Measurements from ENCODE around the gene ZNF618.

ZNF618 gene

GRCh38 chr9:114029311-114030170 is 153.4 kb downstream of the ZNF618 start:
- H3K4me1 Mint-ChIP-seq, result no peaks in the 10 kb centered on the region
- no peaks in the 10 kb centered on the region for H3K36me3 Mint-ChIP-seq
- no peak overlapping the region for H3K4me3 Mint-ChIP-seq
- H3K27me3 Mint-ChIP-seq, result no peaks in the 10 kb centered on the region
- H3K27ac Mint-ChIP-seq, result no peak overlapping the region
- H3K9me3 Mint-ChIP-seq, result peaks cover 4% of the 10 kb centered on the region

GRCh38 chr9:114030364-114030763 is 154.3 kb downstream of the ZNF618 start:
- no peak overlapping the region for H3K27ac Mint-ChIP-seq
- no peaks in the 10 kb centered on the region for H3K4me1 Mint-ChIP-seq
- H3K4me3 Mint-ChIP-seq, result no peak overlapping the region
- no peaks in the 10 kb centered on the region for H3K9me3 Mint-ChIP-seq
- H3K36me3 Mint-ChIP-seq, result no peaks in the 10 kb centered on the region
- no peaks in the 10 kb centered on the region for H3K27me3 Mint-ChIP-seq

DNA sequence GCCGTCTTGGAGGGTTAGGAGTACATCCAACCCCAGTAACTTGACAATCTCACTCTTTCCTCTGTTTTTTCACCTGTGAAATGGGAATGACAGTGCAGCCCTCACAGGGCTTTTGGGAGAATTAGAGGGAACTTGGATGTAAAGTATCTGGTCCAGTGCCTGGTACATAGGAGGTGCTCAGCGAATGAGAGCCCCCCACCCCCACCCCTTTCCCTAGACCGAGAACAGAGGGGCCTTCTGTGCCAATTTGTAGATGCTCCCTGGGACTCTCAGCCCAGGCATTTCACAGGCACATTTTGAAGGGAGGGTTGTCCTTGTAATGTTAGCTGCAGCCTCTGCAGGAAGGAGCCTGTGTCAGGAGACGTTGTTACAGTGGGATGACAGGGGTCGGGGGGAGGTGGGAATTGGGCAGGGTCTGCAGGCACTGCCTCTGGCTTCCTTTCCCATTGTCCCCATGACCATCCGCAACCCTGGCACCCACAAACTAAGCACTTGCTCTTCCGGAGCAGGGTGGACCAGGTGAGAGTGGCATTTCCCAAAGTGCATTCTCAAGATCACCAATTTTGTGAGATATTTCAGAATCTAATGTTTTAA is 155.0 kb downstream of the ZNF618 start:
- no peaks in the 10 kb centered on the region for H3K9me3 Mint-ChIP-seq
- no peaks in the 10 kb centered on the region for H3K4me1 Mint-ChIP-seq
- no peaks in the 10 kb centered on the region for H3K36me3 Mint-ChIP-seq

GRCh38 chr9:114031948-114032840 is 156.1 kb downstream of the ZNF618 start:
- H3K36me3 Mint-ChIP-seq, result no peaks in the 10 kb centered on the region
- no peaks in the 10 kb centered on the region for H3K27me3 Mint-ChIP-seq
- no peaks in the 10 kb centered on the region for H3K9me3 Mint-ChIP-seq
- H3K27ac Mint-ChIP-seq, result no peak overlapping the region
- H3K4me3 Mint-ChIP-seq, result no peak overlapping the region
- H3K4me1 Mint-ChIP-seq, result no peaks in the 10 kb centered on the region

More for the DNA sequence above, 155.0 kb downstream of the ZNF618 start:
- Mint-ChIP-seq H3K27ac (no peak overlapping the region), H3K27me3 (no peaks in the 10 kb centered on the region), H3K4me3 (no peak overlapping the region)

DNA sequence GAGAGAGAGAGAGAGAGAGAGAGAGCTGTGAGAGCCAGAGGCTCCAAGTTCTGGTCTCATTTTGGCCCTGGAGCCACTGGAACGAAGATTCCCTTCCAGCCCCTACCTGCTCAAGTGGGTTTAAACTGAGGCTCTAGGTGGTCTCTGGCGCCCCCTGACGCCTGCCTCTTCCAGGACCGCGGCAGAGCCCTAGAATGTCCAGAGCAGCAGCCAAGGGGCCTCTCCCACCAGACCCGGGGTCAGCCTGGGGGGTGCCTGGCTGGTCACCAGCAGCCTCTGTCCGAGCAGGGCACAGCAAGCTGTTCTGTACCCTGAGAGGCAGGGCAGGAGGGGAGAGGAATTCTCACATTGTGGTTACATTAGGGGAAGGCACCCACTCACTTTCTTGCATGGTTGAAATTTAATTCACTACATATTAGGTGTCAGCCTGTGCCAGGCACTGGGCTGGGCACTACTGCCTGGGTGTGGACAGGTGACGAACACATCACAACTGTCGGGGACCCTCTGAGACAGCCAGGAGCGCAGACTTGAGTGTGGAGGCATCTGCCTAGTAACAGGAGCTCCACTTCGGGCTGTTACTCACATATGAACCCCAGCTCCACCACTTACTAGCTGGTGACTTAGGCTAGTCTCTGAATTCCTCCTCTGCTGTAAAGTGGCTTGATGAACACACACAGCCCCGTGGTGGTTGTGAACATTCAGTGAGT is 157.4 kb downstream of the ZNF618 start:
- Mint-ChIP-seq H3K4me3 (no peak overlapping the region), H3K9me3 (no peaks in the 10 kb centered on the region), H3K27ac (no peak overlapping the region), H3K36me3 (no peaks in the 10 kb centered on the region), H3K27me3 (no peaks in the 10 kb centered on the region), H3K4me1 (no peaks in the 10 kb centered on the region)

GRCh38 chr9:114034196-114034595 is 158.1 kb downstream of the ZNF618 start:
- H3K36me3 Mint-ChIP-seq, result no peaks in the 10 kb centered on the region
- H3K9me3 Mint-ChIP-seq, result no peaks in the 10 kb centered on the region
- no peaks in the 10 kb centered on the region for H3K27me3 Mint-ChIP-seq
- no peak overlapping the region for H3K4me3 Mint-ChIP-seq
- H3K4me1 Mint-ChIP-seq, result no peaks in the 10 kb centered on the region
- H3K27ac Mint-ChIP-seq, result no peak overlapping the region

GRCh38 chr9:114034661-114035062 is 158.6 kb downstream of the ZNF618 start:
- Mint-ChIP-seq H3K4me1 (no peaks in the 10 kb centered on the region), H3K36me3 (no peaks in the 10 kb centered on the region), H3K27ac (no peak overlapping the region), H3K4me3 (no peak overlapping the region), H3K9me3 (no peaks in the 10 kb centered on the region), H3K27me3 (no peaks in the 10 kb centered on the region)

GRCh38 chr9:114035221-114035844 is 159.2 kb downstream of the ZNF618 start:
- no peak overlapping the region for H3K4me3 Mint-ChIP-seq
- H3K36me3 Mint-ChIP-seq, result no peaks in the 10 kb centered on the region
- H3K4me1 Mint-ChIP-seq, result no peaks in the 10 kb centered on the region
- no peak overlapping the region for H3K27ac Mint-ChIP-seq
- H3K27me3 Mint-ChIP-seq, result no peaks in the 10 kb centered on the region
- no peaks in the 10 kb centered on the region for H3K9me3 Mint-ChIP-seq

DNA sequence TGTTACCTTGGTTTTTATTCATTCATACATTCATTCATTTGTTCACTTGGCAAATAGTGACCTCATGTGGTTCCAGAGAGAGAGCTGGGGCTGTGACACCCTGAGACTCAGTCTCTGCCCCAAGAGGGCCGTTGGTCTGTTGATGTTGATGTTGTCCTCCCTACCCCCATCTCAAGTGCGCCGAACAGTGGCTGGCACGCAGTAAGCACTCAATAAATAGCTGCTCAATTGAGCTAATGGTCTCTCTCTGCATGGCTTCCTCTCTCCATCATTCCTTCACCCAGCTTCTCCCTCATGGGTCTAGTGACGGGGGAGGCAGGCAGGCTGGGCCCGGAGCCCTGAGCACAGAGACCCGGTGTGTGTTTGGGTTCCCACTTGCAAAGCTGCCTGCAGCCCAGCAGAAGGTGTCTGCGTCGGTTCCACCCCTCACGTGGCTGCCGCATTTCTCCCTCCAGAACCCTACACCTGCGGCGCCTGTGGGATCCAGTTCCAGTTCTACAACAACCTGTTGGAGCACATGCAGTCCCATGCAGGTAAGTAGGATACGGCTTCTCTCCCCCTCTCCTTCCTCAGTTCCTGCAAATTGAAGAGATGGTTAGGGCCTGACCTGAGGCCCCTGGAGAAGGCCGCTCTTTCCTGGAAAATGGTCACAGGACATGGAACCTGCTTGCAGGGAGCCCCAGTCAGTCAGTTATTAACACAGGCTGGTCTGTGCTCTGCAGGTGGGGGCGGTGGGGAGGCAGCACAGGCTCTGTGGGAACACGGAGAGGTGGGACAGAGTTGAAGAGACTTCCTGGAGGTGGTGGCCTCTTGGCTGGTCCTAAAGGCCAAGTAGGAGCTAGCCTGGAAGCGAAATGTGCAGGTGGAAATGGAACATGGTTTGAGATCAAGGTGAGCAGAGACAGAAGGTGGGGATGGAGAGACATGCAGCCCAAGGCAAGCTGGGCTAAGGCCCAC is 160.0 kb downstream of the ZNF618 start:
- no peaks in the 10 kb centered on the region for H3K36me3 Mint-ChIP-seq
- H3K9me3 Mint-ChIP-seq, result no peaks in the 10 kb centered on the region
- H3K4me3 Mint-ChIP-seq, result no peak overlapping the region
- H3K4me1 Mint-ChIP-seq, result no peaks in the 10 kb centered on the region
- no peak overlapping the region for H3K27ac Mint-ChIP-seq
- H3K27me3 Mint-ChIP-seq, result no peaks in the 10 kb centered on the region

DNA sequence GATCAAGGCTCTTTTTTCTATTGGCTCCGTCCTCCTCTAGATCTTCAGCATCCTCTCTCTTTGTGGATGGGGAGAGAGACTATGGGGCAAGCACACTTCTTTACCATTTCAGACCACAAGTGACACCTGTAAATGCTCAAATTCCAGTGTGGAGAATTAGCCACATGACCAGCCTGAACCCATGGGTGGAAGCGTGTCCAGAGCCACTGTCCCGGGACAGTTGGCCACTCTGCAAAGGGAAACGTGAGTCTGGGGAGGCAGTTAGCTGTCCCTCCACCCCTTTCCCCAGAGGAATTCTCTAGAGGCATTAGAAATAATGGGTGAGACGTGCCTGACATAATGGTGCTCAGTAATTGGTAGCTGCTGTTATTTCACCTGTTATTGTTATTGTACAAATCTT is 161.1 kb downstream of the ZNF618 start:
- no peak overlapping the region for H3K4me3 Mint-ChIP-seq
- no peaks in the 10 kb centered on the region for H3K27me3 Mint-ChIP-seq
- H3K27ac Mint-ChIP-seq, result no peak overlapping the region
- no peaks in the 10 kb centered on the region for H3K9me3 Mint-ChIP-seq
- H3K36me3 Mint-ChIP-seq, result no peaks in the 10 kb centered on the region
- no peaks in the 10 kb centered on the region for H3K4me1 Mint-ChIP-seq

- H3K27me3 Mint-ChIP-seq, result no peaks in the 10 kb centered on the region
- no peak overlapping the region for H3K27ac Mint-ChIP-seq
- no peaks in the 10 kb centered on the region for H3K4me1 Mint-ChIP-seq
- no peaks in the 10 kb centered on the region for H3K36me3 Mint-ChIP-seq
- no peaks in the 10 kb centered on the region for H3K9me3 Mint-ChIP-seq
- H3K4me3 Mint-ChIP-seq, result no peak overlapping the region
These were observed 162.0 kb downstream of the ZNF618 start for GRCh38 chr9:114037961-114038723.

DNA sequence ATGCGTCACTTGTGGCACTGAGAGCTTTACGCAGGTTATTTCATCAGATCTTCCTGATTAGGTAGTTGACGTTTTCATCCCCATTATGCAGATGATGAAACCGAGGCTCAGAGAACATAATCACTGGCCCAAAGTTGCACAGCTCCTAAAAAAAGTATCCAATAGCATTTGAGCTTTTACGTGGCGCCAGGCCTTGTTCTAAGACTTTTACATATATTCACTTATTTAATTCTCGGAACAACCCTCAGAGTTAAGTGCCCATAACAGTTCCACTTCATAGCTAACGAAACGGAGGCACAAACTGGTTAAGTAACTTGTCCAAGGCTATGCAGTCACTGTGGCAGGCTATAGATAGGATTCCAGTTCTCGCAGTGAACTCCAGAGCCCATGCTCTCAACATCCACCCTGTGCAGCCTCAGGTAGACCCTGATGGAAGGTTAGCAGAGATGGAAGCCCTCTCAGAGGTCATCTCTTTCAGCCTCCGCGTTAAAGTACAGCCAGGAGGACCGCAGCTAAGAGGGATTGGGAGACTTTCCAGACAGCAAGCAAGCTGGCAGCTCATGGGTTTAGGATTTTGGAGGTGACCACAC is 162.7 kb downstream of the ZNF618 start:
- H3K27ac Mint-ChIP-seq, result no peak overlapping the region
- H3K36me3 Mint-ChIP-seq, result no peaks in the 10 kb centered on the region
- H3K4me3 Mint-ChIP-seq, result no peak overlapping the region
- H3K9me3 Mint-ChIP-seq, result no peaks in the 10 kb centered on the region
- no peaks in the 10 kb centered on the region for H3K4me1 Mint-ChIP-seq
- H3K27me3 Mint-ChIP-seq, result no peaks in the 10 kb centered on the region

- Mint-ChIP-seq H3K4me1 (no peaks in the 10 kb centered on the region), H3K27ac (no peak overlapping the region), H3K27me3 (no peaks in the 10 kb centered on the region), H3K36me3 (no peaks in the 10 kb centered on the region), H3K4me3 (no peak overlapping the region), H3K9me3 (no peaks in the 10 kb centered on the region)
These were observed 163.4 kb downstream of the ZNF618 start for GRCh38 chr9:114039484-114039883.

Data from activated naive CD4-positive, alpha-beta T cell treated with anti-CD3 and anti-CD28 coated beads, Interleukin-2, amount 50 U/mL, for 24 hours (primary cell).